HG02970 (cell line): ENCODE data around the gene CDC42SE2.
"Not testable (repeated sequence)": the region's sequence is repeated elsewhere in the genome, so short reads cannot be mapped to it uniquely, and the experiment has no call there.

Experiments
- ATAC-seq: cut with Tn5 transposase; IDR thresholded peaks from one replicate; pipeline ENCODE4 v1.9.1; 2021; ENCODE audit warnings: mild to moderate bottlenecking, moderate library complexity, moderate number of reproducible peaks; ENCODE audit not compliant: unreplicated experiment, low FRiP score

Gene CDC42SE2

GRCh38 chr5:131382407-131383395, 118.8 kb downstream of the CDC42SE2 start:
- ATAC-seq: peak; percentile 44

- ATAC-seq: no peak
These were observed 120.3 kb downstream of the CDC42SE2 start for GRCh38 chr5:131384173-131384572.

- no peak for ATAC-seq
These were observed 120.9 kb downstream of the CDC42SE2 start for GRCh38 chr5:131384616-131385214.

GRCh38 chr5:131386124-131386523, 122.3 kb downstream of the CDC42SE2 start:
- ATAC-seq: no peak

GRCh38 chr5:131386779-131387178, 122.9 kb downstream of the CDC42SE2 start:
- ATAC-seq: no peak

- ATAC-seq: no peak
These were observed 123.4 kb downstream of the CDC42SE2 start for GRCh38 chr5:131387255-131387654.

GRCh38 chr5:131389096-131389868, 125.4 kb downstream of the CDC42SE2 start:
- no peak for ATAC-seq

GRCh38 chr5:131389869-131390265, 126.0 kb downstream of the CDC42SE2 start:
- ATAC-seq: no peak

GRCh38 chr5:131392466-131393095, 128.7 kb downstream of the CDC42SE2 start:
- ATAC-seq: no peak

- no peak for ATAC-seq
These were observed 129.7 kb downstream of the CDC42SE2 start for GRCh38 chr5:131393498-131393968.

- ATAC-seq: peak; percentile 72
These were observed 130.3 kb downstream of the CDC42SE2 start for GRCh38 chr5:131394128-131394527.

- ATAC-seq: no peak
These were observed 132.2 kb downstream of the CDC42SE2 start for GRCh38 chr5:131396015-131396414.

- ATAC-seq: no peak
These were observed 132.9 kb downstream of the CDC42SE2 start for GRCh38 chr5:131396630-131397273.

GRCh38 chr5:131399007-131399406, 135.2 kb downstream of the CDC42SE2 start:
- not testable (repeated sequence) for ATAC-seq

GRCh38 chr5:131400585-131400984, 136.7 kb downstream of the CDC42SE2 start:
- no peak for ATAC-seq

GRCh38 chr5:131405674-131406073, 141.8 kb downstream of the CDC42SE2 start:
- no peak for ATAC-seq

- ATAC-seq: no peak
These were observed 142.2 kb downstream of the CDC42SE2 start for GRCh38 chr5:131406076-131406475.

GRCh38 chr5:131406975-131407638, 143.3 kb downstream of the CDC42SE2 start:
- ATAC-seq: no peak
